Subcutaneous abdominal adipose tissue (tissue), 5 donors: ENCODE data around the gene SLC2A10.

ENCODE experiments used
- H3K27ac ChIP-seq: one replicate; pipeline ENCODE4 v1.7.0; 2013; ENCODE audit warnings: low read depth, mild to moderate bottlenecking, inconsistent platforms, low read length, moderate library complexity
- H3K27me3 ChIP-seq, 5 donors: one replicate each; pipeline ENCODE4 v1.7.0; 2013; ENCODE audit warnings: low read length in 5 of 5, inconsistent platforms in 1 of 5; ENCODE audit not compliant: control insufficient read depth in 5 of 5, insufficient read depth in 4 of 5
- H3K36me3 ChIP-seq, 5 donors: one replicate each; pipeline ENCODE4 v1.7.0; 2013; ENCODE audit warnings: low read length in 5 of 5; ENCODE audit not compliant: control insufficient read depth in 5 of 5, insufficient read depth in 5 of 5
- H3K4me1 ChIP-seq, 5 donors: one replicate each; pipeline ENCODE4 v1.7.0; 2013; ENCODE audit warnings: low read length in 5 of 5, mild to moderate bottlenecking in 3 of 5, moderate library complexity in 1 of 5; ENCODE audit not compliant: control insufficient read depth in 5 of 5, insufficient read depth in 5 of 5
- H3K4me3 ChIP-seq, 5 donors: one replicate each; pipeline ENCODE4 v1.7.0; 2013; ENCODE audit warnings: low read length in 5 of 5, low read depth in 1 of 5
- H3K9ac ChIP-seq, 5 donors: one replicate each; pipeline ENCODE4 v1.7.0; 2013; ENCODE audit warnings: low read length in 5 of 5, mild to moderate bottlenecking in 4 of 5, moderate library complexity in 3 of 5
- H3K9me3 ChIP-seq, 5 donors: one replicate each; pipeline ENCODE4 v1.7.0; 2013; ENCODE audit warnings: low read length in 5 of 5; ENCODE audit not compliant: control insufficient read depth in 5 of 5
- donor health status: healthy.
- donor health status: healthy.
- donor health status: healthy.
- donor health status: healthy.
- donor health status: healthy.

SLC2A10 gene

GRCh38 chr20:46702447-46703203 lies 6.8 kb upstream of the SLC2A10 start:
- Histone ChIP-seq H3K4me1 (no peaks in the 10 kb centered on the region), H3K4me3 (no peak overlapping the region), H3K9me3 (peaks cover 0 to 5% (median 3%) of the 10 kb centered on the region in 5 donors), H3K9ac (no peak overlapping the region), H3K27ac (no peak overlapping the region), H3K27me3 (peaks cover 0 to 10% (median 0%) of the 10 kb centered on the region in 5 donors), H3K36me3 (no peaks in the 10 kb centered on the region)

- no peak overlapping the region for H3K4me3 ChIP-seq
- peaks cover 0 to 5% (median 3%) of the 10 kb centered on the region in 5 donors for H3K9me3 ChIP-seq
- no peak overlapping the region for H3K27ac ChIP-seq
- H3K4me1 ChIP-seq, result no peaks in the 10 kb centered on the region
- peaks cover 0 to 10% (median 0%) of the 10 kb centered on the region in 5 donors for H3K27me3 ChIP-seq
- H3K9ac ChIP-seq, result no peak overlapping the region
- no peaks in the 10 kb centered on the region for H3K36me3 ChIP-seq
Observed at GRCh38 chr20:46703435-46703834, 6.0 kb upstream of the SLC2A10 start.

- Histone ChIP-seq H3K4me1 (peaks cover 0 to 9% (median 4%) of the 10 kb centered on the region in 5 donors), H3K4me3 (no peak overlapping the region), H3K27ac (no peak overlapping the region), H3K9ac (no peak overlapping the region), H3K27me3 (peaks cover 0 to 7% (median 0%) of the 10 kb centered on the region in 5 donors), H3K36me3 (no peaks in the 10 kb centered on the region), H3K9me3 (no peaks in the 10 kb centered on the region)
Observed at GRCh38 chr20:46704714-46705377, 4.6 kb upstream of the SLC2A10 start.

- H3K9ac ChIP-seq, result no peak overlapping the region
- H3K4me1 ChIP-seq, result peaks cover 0 to 14% (median 9%) of the 10 kb centered on the region in 5 donors
- no peaks in the 10 kb centered on the region for H3K9me3 ChIP-seq
- H3K27ac ChIP-seq, result no peak overlapping the region
- no peaks in the 10 kb centered on the region for H3K36me3 ChIP-seq
- no peak overlapping the region for H3K4me3 ChIP-seq
- H3K27me3 ChIP-seq, result peaks cover 0 to 3% (median 0%) of the 10 kb centered on the region in 5 donors
Observed at GRCh38 chr20:46705378-46705729, 4.1 kb upstream of the SLC2A10 start.

- Histone ChIP-seq H3K9ac (no peak overlapping the region), H3K9me3 (no peaks in the 10 kb centered on the region), H3K27ac (no peak overlapping the region), H3K4me1 (peaks cover 0 to 19% (median 13%) of the 10 kb centered on the region in 5 donors), H3K27me3 (peaks cover 0 to 4% (median 0%) of the 10 kb centered on the region in 5 donors), H3K4me3 (no peak overlapping the region), H3K36me3 (no peaks in the 10 kb centered on the region)
Observed at GRCh38 chr20:46706242-46706641, 3.2 kb upstream of the SLC2A10 start.

GRCh38 chr20:46708172-46708860 lies 1.1 kb upstream of the SLC2A10 start:
- Histone ChIP-seq H3K4me1 (peaks cover 0 to 21% (median 18%) of the 10 kb centered on the region in 5 donors), H3K4me3 (no peak overlapping the region), H3K27ac (no peak overlapping the region), H3K36me3 (no peaks in the 10 kb centered on the region), H3K27me3 (peaks cover 0 to 7% (median 0%) of the 10 kb centered on the region in 5 donors), H3K9me3 (no peaks in the 10 kb centered on the region), H3K9ac (no peak overlapping the region)

GRCh38 chr20:46709055-46709458 lies 392 bp upstream of the SLC2A10 start:
- Histone ChIP-seq H3K4me3 (peak overlapping the region; percentile 44 to 84 (median 72)), H3K27me3 (peaks cover 0 to 7% (median 0%) of the 10 kb centered on the region in 5 donors), H3K4me1 (peaks cover 0 to 21% (median 18%) of the 10 kb centered on the region in 5 donors), H3K9ac (peak overlapping the region in 2 of 5 donors; percentile 49 to 66), H3K36me3 (no peaks in the 10 kb centered on the region), H3K9me3 (no peaks in the 10 kb centered on the region), H3K27ac (peak overlapping the region; percentile 50)

- H3K9ac ChIP-seq, result peak overlapping the region; percentile 32 to 90 (median 69)
- H3K9me3 ChIP-seq, result no peaks in the 10 kb centered on the region
- no peaks in the 10 kb centered on the region for H3K36me3 ChIP-seq
- H3K4me3 ChIP-seq, result peak overlapping the region; percentile 58 to 84 (median 72)
- H3K27me3 ChIP-seq, result peaks cover 0 to 7% (median 0%) of the 10 kb centered on the region in 5 donors
- H3K27ac ChIP-seq, result peak overlapping the region; percentile 50
- peaks cover under 1 to 28% (median 21%) of the 10 kb centered on the region in 5 donors for H3K4me1 ChIP-seq
Observed at GRCh38 chr20:46710153-46710913, 884 bp downstream of the SLC2A10 start.

- Histone ChIP-seq H3K9me3 (no peaks in the 10 kb centered on the region), H3K27me3 (peaks cover 0 to 7% (median 0%) of the 10 kb centered on the region in 5 donors), H3K36me3 (no peaks in the 10 kb centered on the region), H3K27ac (no peak overlapping the region), H3K4me3 (no peak overlapping the region), H3K9ac (no peak overlapping the region), H3K4me1 (peaks cover 5 to 34% (median 24%) of the 10 kb centered on the region in 5 donors)
Observed at GRCh38 chr20:46712056-46712636, 2.7 kb downstream of the SLC2A10 start.
